ENCODE data around the gene NEK3. TPM values are rescaled to one million over a fixed set of nuclear protein-coding genes. Genes with fewer than 3 reads are reported as not detected.

NEK3 gene
- total RNA-seq, 4 donors from 2014 or later = 14.1 to 47.8 (median 21.8) TPM

DNA sequence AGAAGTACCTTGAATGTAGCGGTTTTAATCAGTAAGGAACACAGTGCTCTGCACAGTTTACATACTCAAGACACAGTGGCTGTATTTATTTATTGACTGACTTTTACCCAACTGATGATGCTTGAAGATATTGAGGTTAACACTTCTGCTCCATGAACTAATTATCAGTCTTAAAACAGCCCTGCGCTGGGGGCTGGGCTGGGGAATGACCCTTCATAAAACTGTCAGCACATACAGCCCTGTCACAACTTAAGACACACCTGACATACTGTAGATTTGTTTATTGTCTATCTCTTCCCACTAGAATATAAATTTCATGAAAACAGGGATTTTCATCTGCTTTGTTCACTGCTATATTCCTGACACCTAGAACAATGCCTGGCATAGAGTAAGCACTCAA is 41.3 kb downstream of the NEK3 start:
- TF ChIP-seq, protein P1, sequence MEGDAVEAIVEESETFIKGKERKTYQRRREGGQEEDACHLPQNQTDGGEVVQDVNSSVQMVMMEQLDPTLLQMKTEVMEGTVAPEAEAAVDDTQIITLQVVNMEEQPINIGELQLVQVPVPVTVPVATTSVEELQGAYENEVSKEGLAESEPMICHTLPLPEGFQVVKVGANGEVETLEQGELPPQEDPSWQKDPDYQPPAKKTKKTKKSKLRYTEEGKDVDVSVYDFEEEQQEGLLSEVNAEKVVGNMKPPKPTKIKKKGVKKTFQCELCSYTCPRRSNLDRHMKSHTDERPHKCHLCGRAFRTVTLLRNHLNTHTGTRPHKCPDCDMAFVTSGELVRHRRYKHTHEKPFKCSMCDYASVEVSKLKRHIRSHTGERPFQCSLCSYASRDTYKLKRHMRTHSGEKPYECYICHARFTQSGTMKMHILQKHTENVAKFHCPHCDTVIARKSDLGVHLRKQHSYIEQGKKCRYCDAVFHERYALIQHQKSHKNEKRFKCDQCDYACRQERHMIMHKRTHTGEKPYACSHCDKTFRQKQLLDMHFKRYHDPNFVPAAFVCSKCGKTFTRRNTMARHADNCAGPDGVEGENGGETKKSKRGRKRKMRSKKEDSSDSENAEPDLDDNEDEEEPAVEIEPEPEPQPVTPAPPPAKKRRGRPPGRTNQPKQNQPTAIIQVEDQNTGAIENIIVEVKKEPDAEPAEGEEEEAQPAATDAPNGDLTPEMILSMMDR (IDR thresholded peaks at IDR 0.05; ENCODE audit: low read depth) = no peak

DNA sequence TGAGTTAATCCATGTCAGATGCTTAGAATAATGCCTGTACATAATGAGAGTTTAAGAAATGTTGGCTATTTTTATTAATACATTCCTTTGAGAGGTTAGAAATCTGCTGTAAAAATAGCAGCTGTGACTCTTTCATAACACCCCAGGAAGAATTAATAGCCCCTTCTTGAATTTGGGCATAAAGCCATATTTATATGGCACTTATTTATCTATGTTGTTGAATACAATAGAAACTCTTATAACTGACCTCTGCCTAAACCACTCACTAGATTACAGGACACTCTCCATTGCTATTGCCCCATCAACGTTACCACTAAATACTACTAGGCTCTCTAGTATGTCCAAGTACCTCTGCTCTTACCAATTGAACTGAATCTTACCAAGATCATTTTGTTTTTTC is 46.8 kb downstream of the NEK3 start:
- TF ChIP-seq, protein P1 (IDR thresholded peaks at IDR 0.05; ENCODE audit: low read depth) = no peak

DNA sequence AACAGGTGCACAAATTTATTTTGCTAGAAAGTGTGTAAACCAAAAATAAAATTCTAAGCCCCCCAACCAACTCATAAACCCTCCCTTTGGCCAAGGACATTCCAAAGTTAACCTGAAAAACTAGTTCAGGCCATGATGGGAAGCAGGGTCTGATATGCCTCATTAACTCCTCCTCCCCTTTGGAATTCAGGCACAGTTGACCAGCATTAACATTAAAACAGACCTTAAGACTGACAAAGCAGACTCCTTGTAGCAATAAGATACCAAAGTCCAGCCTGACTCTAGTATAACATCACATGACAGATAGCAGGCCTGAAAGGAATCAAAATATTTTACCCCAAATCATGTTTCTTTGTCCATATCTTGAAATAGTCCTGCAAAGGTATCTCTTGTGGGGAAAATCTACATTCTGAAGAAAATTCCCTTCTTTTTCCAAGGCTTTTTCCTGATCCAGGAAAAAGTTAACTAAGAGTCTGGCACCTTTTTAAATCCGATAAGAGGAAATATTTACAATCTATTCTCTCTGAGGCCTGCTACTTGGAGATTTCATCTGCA is 50.2 kb downstream of the NEK3 start:
- TF ChIP-seq, protein P1 (IDR thresholded peaks at IDR 0.05; ENCODE audit: low read depth) = no peak

DNA sequence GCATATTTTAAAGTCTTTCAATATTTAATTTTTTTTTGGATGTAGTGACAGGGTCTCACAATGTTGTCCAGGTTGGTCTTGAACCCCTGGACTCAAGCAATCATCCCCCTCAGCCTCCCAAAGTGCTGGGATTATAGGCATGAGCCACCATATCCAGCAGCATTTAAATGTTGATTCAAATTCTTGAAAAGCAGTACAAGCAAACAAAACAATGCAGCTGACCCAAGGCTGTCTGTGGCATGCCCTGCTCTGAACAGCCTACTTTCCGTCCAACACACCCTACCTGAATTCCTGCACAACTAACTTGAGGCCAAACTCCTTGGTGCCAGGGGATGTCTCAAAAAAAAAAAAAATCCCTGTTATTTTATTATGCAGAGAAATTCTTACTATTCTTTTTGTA is 53.6 kb downstream of the NEK3 start:
- TF ChIP-seq, protein P1 (IDR thresholded peaks at IDR 0.05; ENCODE audit: low read depth) = no peak

DNA sequence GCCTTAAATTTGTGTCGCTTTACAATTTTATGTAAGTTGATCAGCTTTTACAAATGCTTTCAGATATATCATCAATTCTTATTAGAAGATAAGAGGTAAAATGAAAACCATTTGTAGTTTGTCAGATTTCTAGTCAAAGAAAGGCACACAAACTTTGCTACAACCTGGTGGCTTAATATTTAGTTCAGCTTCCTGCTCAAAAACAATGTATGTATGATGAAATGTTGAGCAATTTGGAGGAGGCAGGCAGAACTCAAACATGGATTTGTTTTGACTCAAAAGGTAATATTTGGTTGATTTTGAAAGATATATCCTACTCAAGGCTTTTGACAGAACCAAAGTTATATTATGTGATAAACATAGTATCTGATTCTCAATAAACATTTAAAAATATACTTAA is 54.8 kb downstream of the NEK3 start:
- TF ChIP-seq, protein P1 (IDR thresholded peaks at IDR 0.05; ENCODE audit: low read depth) = no peak

DNA sequence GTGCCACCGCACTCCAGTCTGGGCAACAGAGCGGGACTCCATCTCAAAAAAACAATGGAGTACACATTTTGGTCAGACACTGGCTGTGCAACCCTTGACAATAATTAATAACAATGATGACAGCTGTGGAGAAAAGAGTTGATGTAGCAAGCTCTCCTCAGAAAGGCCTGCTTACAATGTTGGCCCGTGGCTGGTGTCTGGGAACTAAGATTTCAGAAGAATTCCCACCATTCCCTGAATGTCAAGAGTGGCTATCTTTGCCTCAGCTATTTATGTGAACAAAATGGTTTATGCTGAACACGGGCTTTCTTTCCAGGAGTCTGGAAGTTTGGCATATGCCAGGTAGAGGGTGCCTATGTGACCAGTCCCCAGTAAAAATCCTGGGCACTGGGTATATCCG is 56.0 kb downstream of the NEK3 start:
- TF ChIP-seq, protein P1 (IDR thresholded peaks at IDR 0.05; ENCODE audit: low read depth) = no peak

DNA sequence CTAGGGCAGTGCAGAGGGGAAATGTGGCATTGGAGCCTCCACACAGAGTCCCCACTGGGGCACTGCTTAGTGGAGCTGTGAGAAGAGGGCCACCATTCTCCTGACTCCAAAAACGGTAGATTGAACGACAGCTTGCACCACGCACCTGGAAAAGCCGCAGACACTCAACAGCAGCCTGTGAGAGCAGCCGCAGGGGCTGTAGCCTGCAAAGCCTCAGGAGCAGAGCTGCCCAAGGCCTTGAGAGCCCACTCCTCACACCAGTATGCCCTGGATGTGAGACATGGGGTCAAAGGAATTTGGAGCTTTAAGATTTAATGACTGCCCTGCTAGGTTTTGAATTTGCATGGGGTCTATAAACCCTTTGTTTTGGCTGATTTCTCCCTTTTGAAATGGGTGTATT is 62.2 kb downstream of the NEK3 start:
- TF ChIP-seq, protein P1 (IDR thresholded peaks at IDR 0.05; ENCODE audit: low read depth) = no peak

All from subcutaneous adipose tissue (tissue), 4 donors.